ENCODE results near the gene L3MBTL4.

GRCh38 chr18:6059551-6059950 lies 355.2 kb downstream of the L3MBTL4 start:
- TF ChIP-seq, protein P1, sequence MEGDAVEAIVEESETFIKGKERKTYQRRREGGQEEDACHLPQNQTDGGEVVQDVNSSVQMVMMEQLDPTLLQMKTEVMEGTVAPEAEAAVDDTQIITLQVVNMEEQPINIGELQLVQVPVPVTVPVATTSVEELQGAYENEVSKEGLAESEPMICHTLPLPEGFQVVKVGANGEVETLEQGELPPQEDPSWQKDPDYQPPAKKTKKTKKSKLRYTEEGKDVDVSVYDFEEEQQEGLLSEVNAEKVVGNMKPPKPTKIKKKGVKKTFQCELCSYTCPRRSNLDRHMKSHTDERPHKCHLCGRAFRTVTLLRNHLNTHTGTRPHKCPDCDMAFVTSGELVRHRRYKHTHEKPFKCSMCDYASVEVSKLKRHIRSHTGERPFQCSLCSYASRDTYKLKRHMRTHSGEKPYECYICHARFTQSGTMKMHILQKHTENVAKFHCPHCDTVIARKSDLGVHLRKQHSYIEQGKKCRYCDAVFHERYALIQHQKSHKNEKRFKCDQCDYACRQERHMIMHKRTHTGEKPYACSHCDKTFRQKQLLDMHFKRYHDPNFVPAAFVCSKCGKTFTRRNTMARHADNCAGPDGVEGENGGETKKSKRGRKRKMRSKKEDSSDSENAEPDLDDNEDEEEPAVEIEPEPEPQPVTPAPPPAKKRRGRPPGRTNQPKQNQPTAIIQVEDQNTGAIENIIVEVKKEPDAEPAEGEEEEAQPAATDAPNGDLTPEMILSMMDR (IDR thresholded peaks at IDR 0.05), result no peak
- no peak for TF ChIP-seq POLR2A (IDR thresholded peaks at IDR 0.05)
- TF ChIP-seq EP300 (IDR thresholded peaks at IDR 0.05), result no peak
